Cortex of kidney (tissue), 1 donor: ENCODE data around the gene ATG3.
"Not testable (repeated sequence)": the region's sequence is repeated elsewhere in the genome, so short reads cannot be mapped to it uniquely, and the experiment has no call there.

Experiments used
- DNase-seq: peaks from one replicate; lab custom pipeline; 2025; lab: John Stamatoyannopoulos, UW

The ATG3 gene

GRCh38 chr3:112561734-112562529 is at the start of gene ATG3, which contains the start of gene SLC35A5:
Gene ATG3 (minus strand): TSS chr3:112561962. CDS start chr3:112561528, 434 bp downstream.
Gene SLC35A5 (plus strand): TSS chr3:112562045. CDS start chr3:112563404, 1,359 bp downstream.
- peak; percentile 78 for DNase-seq

- DNase-seq, result no peak
Measured at GRCh38 chr3:112610121-112610520, 48.4 kb upstream of the ATG3 start.

- DNase-seq, result no peak
Measured at GRCh38 chr3:112607863-112608262, 46.1 kb upstream of the ATG3 start.

- no peak for DNase-seq
Measured at GRCh38 chr3:112606098-112606497, 44.3 kb upstream of the ATG3 start.

- DNase-seq, result no peak
Measured at GRCh38 chr3:112605285-112605684, 43.5 kb upstream of the ATG3 start.

- DNase-seq, result no peak
Measured at GRCh38 chr3:112604536-112604935, 42.8 kb upstream of the ATG3 start.

- DNase-seq, result no peak
Measured at GRCh38 chr3:112602217-112602838, 40.6 kb upstream of the ATG3 start.

- no peak for DNase-seq
Measured at GRCh38 chr3:112598731-112599130, 37.0 kb upstream of the ATG3 start.

- DNase-seq, result no peak
Measured at GRCh38 chr3:112597945-112598344, 36.2 kb upstream of the ATG3 start.

- DNase-seq, result no peak
Measured at GRCh38 chr3:112594856-112595255, 33.1 kb upstream of the ATG3 start.

GRCh38 chr3:112593258-112593657 is 31.5 kb upstream of the ATG3 start:
- no peak for DNase-seq

GRCh38 chr3:112587336-112587735 is 25.6 kb upstream of the ATG3 start:
- no peak for DNase-seq

GRCh38 chr3:112585782-112586181 is 24.0 kb upstream of the ATG3 start:
- DNase-seq, result no peak

GRCh38 chr3:112583105-112583504 is 21.3 kb upstream of the ATG3 start:
- no peak for DNase-seq

- DNase-seq, result no peak
Measured at GRCh38 chr3:112582244-112582874, 20.6 kb upstream of the ATG3 start.

GRCh38 chr3:112579697-112580096 is 17.9 kb upstream of the ATG3 start:
- no peak for DNase-seq

- DNase-seq, result no peak
Measured at GRCh38 chr3:112579232-112579631, 17.5 kb upstream of the ATG3 start.

GRCh38 chr3:112572701-112573100 is 10.9 kb upstream of the ATG3 start:
- DNase-seq, result no peak

- DNase-seq, result no peak
Measured at GRCh38 chr3:112569265-112569664, 7.5 kb upstream of the ATG3 start.

GRCh38 chr3:112568642-112569041 is 6.9 kb upstream of the ATG3 start:
- no peak for DNase-seq

- no peak for DNase-seq
Measured at GRCh38 chr3:112564940-112565305, 3.2 kb upstream of the ATG3 start.

- not testable (repeated sequence) for DNase-seq
Measured at GRCh38 chr3:112564247-112564939, 2.6 kb upstream of the ATG3 start.

GRCh38 chr3:112561484-112561733 is 353 bp downstream of the ATG3 start:
- no peak for DNase-seq
